H1 (cell line): ENCODE data around the gene HRH1. TPM values are rescaled to one million over a fixed set of nuclear protein-coding genes. Genes with fewer than 3 reads are reported as not detected.

Source experiments
- ATF3 ChIP-seq: IDR thresholded peaks from 2 replicates; pipeline ENCODE4 v1.6.1; 2011; ENCODE audit warnings: low read depth, mild to moderate bottlenecking, low read length; ENCODE audit not compliant: insufficient read depth
- GTF2F1 ChIP-seq: IDR thresholded peaks from 2 replicates; pipeline ENCODE4 v1.6.1; 2012; ENCODE audit warnings: low read depth, low read length, improper control_type of control experiment, borderline replicate concordance
- POLR2A ChIP-seq, 2 experiments: IDR thresholded peaks; 1 replicate in 1 of 2; 2 replicates in 1 of 2; pipeline ENCODE4 v1.6.1; 2011; ENCODE audit warnings: low read depth in 2 of 2, low read length in 2 of 2, mild to moderate bottlenecking in 2 of 2; ENCODE audit errors: control extremely low read depth in 1 of 2
- SIRT6 ChIP-seq: IDR thresholded peaks from one replicate; pipeline ENCODE4 v1.7.1; 2012; ENCODE audit warnings: low read length, inconsistent platforms
- SP2 ChIP-seq: IDR thresholded peaks from 2 replicates; pipeline ENCODE4 v1.6.1; 2012; ENCODE audit warnings: mild to moderate bottlenecking, low read length, inconsistent platforms
- SUZ12 ChIP-seq: fragments of 200-600 bp; sonication (generic); IDR thresholded peaks from 2 replicates; pipeline ENCODE4 v1.6.1; 2012; ENCODE audit warnings: mild to moderate bottlenecking, inconsistent platforms, low read length, moderate library complexity, mixed read lengths
- polyA plus RNA-seq, 7 experiments: library from polyadenylated mRNA; depleted of rRNA in 3 of 7; stranded (reverse) in 5 of 7; unstranded in 2 of 7; fragments of >200 nt in 5 of 7; fragments of 200-250 nt in 2 of 7; gene quantifications; 1 replicate in 5 of 7; 2 replicates in 1 of 7; 4 replicates in 1 of 7; pipeline versions ENCODE4 v1.2.1 to v1.2.3, GENCODE V29; 2011 to 2013; ENCODE audit warnings: missing spikeins in 2 of 7, mixed read lengths in 2 of 7
- total RNA-seq: library from RNA; stranded (reverse); fragmentation: NEBNext Ultra II Directional; extraction: Animal tissue kit (Norgen Biotek cat#: 25700); gene quantifications from 2 replicates; pipeline ENCODE4 v1.2.1, GENCODE V29; 2021
- TF ChIP-seq, protein P1 (sequence below): IDR thresholded peaks from 2 replicates; pipeline ENCODE4 v1.6.1; 2011; ENCODE audit warnings: low read length, improper control_type of control experiment

Gene HRH1
- total and polyA plus RNA-seq, 2 of the 8 experiments (the other 6 are each of a cell fraction or from before 2014, with no cell fraction given) = 0.11 TPM; not detected in 1

- TF ChIP-seq ATF3 (no peak), POLR2A (IDR thresholded peaks at IDR 0.05; ENCODE audit: control extremely low read depth in 1 of 2, low read depth in 2 of 2, low read length in 2 of 2) (no peak), GTF2F1 (no peak), SP2 (no peak), SUZ12 (no peak), SIRT6 (no peak)
- TF ChIP-seq, protein P1, sequence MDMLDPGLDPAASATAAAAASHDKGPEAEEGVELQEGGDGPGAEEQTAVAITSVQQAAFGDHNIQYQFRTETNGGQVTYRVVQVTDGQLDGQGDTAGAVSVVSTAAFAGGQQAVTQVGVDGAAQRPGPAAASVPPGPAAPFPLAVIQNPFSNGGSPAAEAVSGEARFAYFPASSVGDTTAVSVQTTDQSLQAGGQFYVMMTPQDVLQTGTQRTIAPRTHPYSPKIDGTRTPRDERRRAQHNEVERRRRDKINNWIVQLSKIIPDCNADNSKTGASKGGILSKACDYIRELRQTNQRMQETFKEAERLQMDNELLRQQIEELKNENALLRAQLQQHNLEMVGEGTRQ = no peak
Measured at GRCh38 chr3:11195201-11195600, 40.9 kb downstream of the HRH1 start (continued).
